NCI-H2171 treated with DMSO at 0.1 percent for 48 hours (cell line): ENCODE measurements around the gene HOXB7.

ENCODE experiments used
- DNase-seq: peaks from one replicate; lab custom pipeline; 2025; lab: John Stamatoyannopoulos, UW

The HOXB7 gene

GRCh38 chr17:48623583-48623982, 12.8 kb upstream of the HOXB7 start:
- no peak for DNase-seq

GRCh38 chr17:48622857-48623256, 12.0 kb upstream of the HOXB7 start:
- DNase-seq = no peak

GRCh38 chr17:48621410-48622392, 10.9 kb upstream of the HOXB7 start:
- DNase-seq = no peak

GRCh38 chr17:48620461-48621139, 9.8 kb upstream of the HOXB7 start:
- DNase-seq = no peak

- no peak for DNase-seq
These were observed 9.1 kb upstream of the HOXB7 start for GRCh38 chr17:48619826-48620449.

GRCh38 chr17:48618256-48618896, 7.6 kb upstream of the HOXB7 start:
- DNase-seq = peak; percentile 57

GRCh38 chr17:48617471-48618255, 6.8 kb upstream of the HOXB7 start:
- no peak for DNase-seq

GRCh38 chr17:48616717-48617470, 6.1 kb upstream of the HOXB7 start:
- no peak for DNase-seq

GRCh38 chr17:48615963-48616716, 5.3 kb upstream of the HOXB7 start:
- DNase-seq = no peak

GRCh38 chr17:48615047-48615962, 4.5 kb upstream of the HOXB7 start, which contains the start of gene HOXB8:
Gene HOXB8, minus strand, starts transcription at chr17:48615292. Its CDS starts 588 bp downstream, at chr17:48614704.
- no peak for DNase-seq

- DNase-seq = no peak
These were observed 3.3 kb upstream of the HOXB7 start for GRCh38 chr17:48613862-48614694.

- no peak for DNase-seq
These were observed 2.3 kb upstream of the HOXB7 start for GRCh38 chr17:48612854-48613691.

- DNase-seq = no peak
These were observed 1.6 kb upstream of the HOXB7 start for GRCh38 chr17:48612456-48612853.

- DNase-seq = no peak
These were observed 1.1 kb upstream of the HOXB7 start for GRCh38 chr17:48611681-48612455.

- DNase-seq = peak; percentile 7
These were observed 396 bp upstream of the HOXB7 start for GRCh38 chr17:48611213-48611612.

- no peak for DNase-seq
These were observed 997 bp downstream of the HOXB7 start for GRCh38 chr17:48609759-48610281.
